Measurements from ENCODE around the gene SKI. TPM values are rescaled to one million over a fixed set of nuclear protein-coding genes. Genes with fewer than 3 reads are reported as not detected.

SKI gene
- 22.6 and 33.0 TPM in 2 replicates for total RNA-seq

GRCh38 chr1:2228157-2228594 lies at the start of gene SKI:
SKI (plus strand) TSS chr1:2228319; CDS start chr1:2228767, 448 bp downstream.

GRCh38 chr1:2194319-2194897 lies 33.7 kb upstream of the SKI start, which contains the start of gene FAAP20:
FAAP20 (minus strand) TSS chr1:2194772; CDS start chr1:2194749, 23 bp downstream.

Other genes starting within 250 kb of the SKI start
- not detected in 2 replicates for gene CFAP74, start 224.5 kb upstream of the SKI start, total RNA-seq
- gene GABRD, start 209.0 kb upstream of the SKI start, total RNA-seq: not detected in 2 replicates
- gene PRKCZ, start 177.9 kb upstream of the SKI start, total RNA-seq: 1.1 and 2.1 TPM in 2 replicates
- 27.3 and 39.7 TPM in 2 replicates for gene FAAP20, start 33.5 kb upstream of the SKI start, total RNA-seq
- gene MORN1, start 163.2 kb downstream of the SKI start, total RNA-seq: 2.4 and 3.2 TPM in 2 replicates
- 97.8 and 117 TPM in 2 replicates for gene RER1, start 163.5 kb downstream of the SKI start, total RNA-seq
- 22.0 and 34.2 TPM in 2 replicates for gene PEX10, start 184.2 kb downstream of the SKI start, total RNA-seq
- under 0.01 TPM in 1 of 2 replicates, not detected in the other for gene PLCH2, start 248.0 kb downstream of the SKI start, total RNA-seq

Measured in cardiac atrium fibroblast (primary cell).